CD4-positive, alpha-beta T cell (primary cell): ENCODE measurements around the gene HTRA1. TPM values are rescaled to one million over a fixed set of nuclear protein-coding genes. Genes with fewer than 3 reads are reported as not detected.

Source experiments
- ATAC-seq: fragments of 200-7000 bp; cut with Tn5 transposase; one replicate; pipeline ENCODE4 v1.10.0; 2022; ENCODE audit warnings: mild to moderate bottlenecking; ENCODE audit not compliant: poor library complexity
- CTCF ChIA-PET: fragments of 350-600 bp; sonication (Branson Sonifier 250); formaldehyde crosslinking; loops from one replicate; lab custom pipeline; 2021; ENCODE audit warnings: antibody characterized with exemption, inconsistent platforms; lab: Charles Lee
- POLR2A ChIA-PET: fragments of 350-600 bp; sonication (Branson Sonifier 250); formaldehyde crosslinking; loops from one replicate; lab custom pipeline; 2021; ENCODE audit warnings: antibody characterized with exemption, inconsistent platforms; lab: Charles Lee
- DNase-seq, 14 experiments: peaks; one replicate each; pipeline ENCODE4 v3.0.0-alpha.2; 2013 to 2020; ENCODE audit warnings: mixed read lengths in 2 of 14
- H3K27ac ChIP-seq, 2 donors: one replicate each; pipeline versions ENCODE4 v1.5.1 to v1.7.0; 2013; ENCODE audit warnings: low read length in 2 of 2, low read depth in 1 of 2, mild to moderate bottlenecking in 1 of 2
- H3K27me3 ChIP-seq, 2 experiments: 1 replicate in 1 of 2; 2 replicates in 1 of 2; pipeline versions ENCODE4 v1.6.1 to v1.7.0; 2013; ENCODE audit warnings: low read length in 2 of 2, control low read depth in 1 of 2, mild to moderate bottlenecking in 1 of 2, moderate library complexity in 1 of 2; ENCODE audit not compliant: insufficient read depth in 2 of 2, control insufficient read depth in 1 of 2
- H3K36me3 ChIP-seq: one replicate; pipeline ENCODE4 v1.6.1; 2013; ENCODE audit warnings: low read length, control low read depth; ENCODE audit not compliant: insufficient read depth
- H3K4me1 ChIP-seq: one replicate; pipeline ENCODE4 v1.6.1; 2013; ENCODE audit warnings: low read length, control low read depth; ENCODE audit not compliant: insufficient read depth
- H3K4me3 ChIP-seq: one replicate; pipeline ENCODE4 v1.5.1; 2013; ENCODE audit warnings: mild to moderate bottlenecking, low read length, moderate library complexity
- H3K9me3 ChIP-seq, 2 experiments: 1 replicate in 1 of 2; 2 replicates in 1 of 2; pipeline versions ENCODE4 v1.6.1 to v1.7.0; 2013; ENCODE audit warnings: low read length in 2 of 2, mild to moderate bottlenecking in 2 of 2, control low read depth in 1 of 2, moderate library complexity in 1 of 2; ENCODE audit not compliant: control insufficient read depth in 1 of 2, insufficient read depth in 1 of 2
- H3K27ac Mint-ChIP-seq: one replicate; pipeline ENCODE4 v1.8.0; 2020; ENCODE audit warnings: mixed read lengths
- H3K27me3 Mint-ChIP-seq: one replicate; pipeline ENCODE4 v1.8.0; 2021; ENCODE audit warnings: mixed read lengths
- H3K36me3 Mint-ChIP-seq: one replicate; pipeline ENCODE4 v1.8.0; 2021; ENCODE audit warnings: low read depth, mixed read lengths
- H3K4me1 Mint-ChIP-seq: one replicate; pipeline ENCODE4 v1.8.0; 2021; ENCODE audit warnings: low read depth, mixed read lengths
- H3K4me3 Mint-ChIP-seq: one replicate; pipeline ENCODE4 v1.8.0; 2020; ENCODE audit warnings: mild to moderate bottlenecking, mixed read lengths
- H3K9me3 Mint-ChIP-seq: one replicate; pipeline ENCODE4 v1.8.0; 2020; ENCODE audit warnings: mixed read lengths
- intact Hi-C, 2 experiments: fragments of 100-400 bp; cut with DNase I in 1 of 2; cut with micrococcal nuclease in 1 of 2; formaldehyde crosslinking; loops; one replicate each; pipeline versions ENCODE4 v1.15.1 to v1.9.0; 2023 to 2025; cut with DNase I, micrococcal nuclease
- total RNA-seq, 174 experiments: library from RNA in 2 of 174; stranded (reverse) in 2 of 174; gene quantifications; one replicate each; pipeline ENCODE4 v1.2.3 and lab custom pipeline; 2021 to 2026
- TF ChIP-seq, protein P1 (sequence below): fragments of 200-600 bp; IDR thresholded peaks from one replicate; pipeline ENCODE4 v1.8.0; 2022; ENCODE audit warnings: antibody characterized with exemption, mild to moderate bottlenecking

HTRA1 gene
- total RNA-seq, 2 experiments from 2014 or later = not detected

DNA sequence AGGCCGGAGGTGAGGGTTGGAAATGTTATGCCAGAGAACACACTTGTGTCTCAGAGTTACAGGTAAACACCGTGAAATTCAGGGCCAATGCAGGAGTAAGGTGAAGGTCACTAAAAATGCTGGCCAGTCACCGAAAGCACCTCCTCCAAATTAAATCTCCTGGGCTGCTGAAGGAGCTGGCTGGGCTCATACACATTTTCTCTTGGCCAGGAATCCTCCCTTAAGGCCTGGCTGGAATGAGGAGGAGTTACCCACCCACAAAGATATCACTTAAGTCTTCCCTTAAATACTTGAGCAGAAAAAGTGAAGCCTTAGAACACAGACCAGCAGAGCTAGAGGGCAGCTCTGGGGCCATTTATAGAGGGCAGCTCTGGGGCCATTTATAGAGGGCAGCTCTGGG is 46.3 kb downstream of the HTRA1 start:
- POLR2A ChIA-PET = no interaction called here
- Mint-ChIP-seq H3K36me3 (no peaks in the 10 kb centered on the region), H3K27me3 (no peaks in the 10 kb centered on the region), H3K4me1 (no peaks in the 10 kb centered on the region), H3K9me3 (no peaks in the 10 kb centered on the region), H3K27ac (no peak overlapping the region), H3K4me3 (no peak overlapping the region)
- DNase-seq (no peak), ATAC-seq (no peak)
- H3K9me3 ChIP-seq = no peaks in the 10 kb centered on the region
- CTCF ChIA-PET = no interaction called here
- H3K36me3 ChIP-seq = no peaks in the 10 kb centered on the region
- TF ChIP-seq, protein P1, sequence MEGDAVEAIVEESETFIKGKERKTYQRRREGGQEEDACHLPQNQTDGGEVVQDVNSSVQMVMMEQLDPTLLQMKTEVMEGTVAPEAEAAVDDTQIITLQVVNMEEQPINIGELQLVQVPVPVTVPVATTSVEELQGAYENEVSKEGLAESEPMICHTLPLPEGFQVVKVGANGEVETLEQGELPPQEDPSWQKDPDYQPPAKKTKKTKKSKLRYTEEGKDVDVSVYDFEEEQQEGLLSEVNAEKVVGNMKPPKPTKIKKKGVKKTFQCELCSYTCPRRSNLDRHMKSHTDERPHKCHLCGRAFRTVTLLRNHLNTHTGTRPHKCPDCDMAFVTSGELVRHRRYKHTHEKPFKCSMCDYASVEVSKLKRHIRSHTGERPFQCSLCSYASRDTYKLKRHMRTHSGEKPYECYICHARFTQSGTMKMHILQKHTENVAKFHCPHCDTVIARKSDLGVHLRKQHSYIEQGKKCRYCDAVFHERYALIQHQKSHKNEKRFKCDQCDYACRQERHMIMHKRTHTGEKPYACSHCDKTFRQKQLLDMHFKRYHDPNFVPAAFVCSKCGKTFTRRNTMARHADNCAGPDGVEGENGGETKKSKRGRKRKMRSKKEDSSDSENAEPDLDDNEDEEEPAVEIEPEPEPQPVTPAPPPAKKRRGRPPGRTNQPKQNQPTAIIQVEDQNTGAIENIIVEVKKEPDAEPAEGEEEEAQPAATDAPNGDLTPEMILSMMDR = no peak
- no peak overlapping the region for H3K27ac ChIP-seq
- H3K4me1 ChIP-seq = no peaks in the 10 kb centered on the region
- H3K27me3 ChIP-seq = no peaks in the 10 kb centered on the region
- no peak overlapping the region for H3K4me3 ChIP-seq
- intact Hi-C loops = no loop called here

DNA sequence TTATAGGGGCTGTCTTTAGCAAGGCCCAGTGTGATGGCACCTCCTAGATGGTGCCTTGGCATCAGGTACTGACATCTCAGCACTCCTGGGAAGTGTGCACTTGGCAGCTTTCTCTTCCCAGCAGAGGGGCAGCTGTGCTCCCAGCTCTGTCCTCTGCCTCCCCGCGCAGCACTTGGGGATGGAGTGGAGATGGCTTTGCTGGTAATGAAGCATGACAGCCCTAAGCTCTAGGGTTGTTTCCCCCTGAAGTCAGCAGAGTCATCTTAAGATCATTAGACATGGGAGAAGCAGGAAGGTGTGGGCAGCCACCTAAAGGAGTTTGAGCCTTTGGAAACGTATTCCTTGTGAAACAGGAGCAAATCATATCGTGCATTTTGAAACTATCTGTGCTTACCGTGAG is 46.7 kb downstream of the HTRA1 start:
- Mint-ChIP-seq H3K27me3 (no peaks in the 10 kb centered on the region), H3K36me3 (no peaks in the 10 kb centered on the region), H3K4me1 (peaks cover 2% of the 10 kb centered on the region), H3K4me3 (no peak overlapping the region), H3K9me3 (no peaks in the 10 kb centered on the region), H3K27ac (no peak overlapping the region)
- CTCF ChIA-PET = no interaction called here
- no peak for DNase-seq
- H3K27me3 ChIP-seq = no peaks in the 10 kb centered on the region
- POLR2A ChIA-PET = no interaction called here
- intact Hi-C loops = no loop called here
- H3K9me3 ChIP-seq = no peaks in the 10 kb centered on the region
- no peak for ATAC-seq
- no peak overlapping the region for H3K27ac ChIP-seq
- TF ChIP-seq, protein P1 = no peak
- H3K36me3 ChIP-seq = no peaks in the 10 kb centered on the region
- H3K4me3 ChIP-seq = no peak overlapping the region
- H3K4me1 ChIP-seq = peaks cover 1% of the 10 kb centered on the region

DNA sequence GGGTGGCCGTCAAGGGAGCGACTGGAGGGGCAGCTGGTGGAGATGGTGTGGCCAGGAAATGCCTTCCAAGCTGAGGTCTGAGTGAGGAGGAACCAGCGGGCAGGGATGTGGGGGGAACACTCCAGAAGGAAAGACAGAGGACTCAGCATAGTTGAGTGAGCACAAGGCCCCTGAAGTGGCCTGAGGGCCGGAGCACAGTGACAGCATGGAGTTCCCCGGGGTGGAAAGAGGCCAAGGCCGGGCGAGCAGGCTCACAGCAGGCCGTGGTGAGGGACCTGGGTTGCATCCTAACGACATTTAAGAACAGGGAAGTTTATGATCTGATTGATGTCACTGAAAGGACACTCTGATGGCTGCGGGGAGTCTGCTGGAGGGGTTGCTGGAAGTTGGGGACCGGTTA is 48.0 kb downstream of the HTRA1 start:
- ATAC-seq (no peak), DNase-seq (no peak)
- Mint-ChIP-seq H3K27ac (no peak overlapping the region), H3K9me3 (no peaks in the 10 kb centered on the region), H3K36me3 (no peaks in the 10 kb centered on the region), H3K4me3 (no peak overlapping the region), H3K4me1 (peaks cover 5% of the 10 kb centered on the region), H3K27me3 (no peaks in the 10 kb centered on the region)
- ChIA-PET CTCF (no interaction called here), POLR2A (no interaction called here)
- intact Hi-C loops = no loop called here
- Histone ChIP-seq H3K27me3 (no peaks in the 10 kb centered on the region), H3K4me1 (peaks cover 9% of the 10 kb centered on the region), H3K36me3 (no peaks in the 10 kb centered on the region), H3K27ac (no peak overlapping the region), H3K4me3 (no peak overlapping the region), H3K9me3 (no peaks in the 10 kb centered on the region)
- TF ChIP-seq, protein P1 = no peak
